GM12872 (cell line): ENCODE data around the gene ATL1.

ENCODE experiments used
- CTCF ChIP-seq: IDR thresholded peaks from 3 replicates; pipeline ENCODE4 v1.5.1; 2011; ENCODE audit warnings: low read depth, mild to moderate bottlenecking, low read length, moderate library complexity; ENCODE audit not compliant: insufficient read depth

The ATL1 gene

DNA sequence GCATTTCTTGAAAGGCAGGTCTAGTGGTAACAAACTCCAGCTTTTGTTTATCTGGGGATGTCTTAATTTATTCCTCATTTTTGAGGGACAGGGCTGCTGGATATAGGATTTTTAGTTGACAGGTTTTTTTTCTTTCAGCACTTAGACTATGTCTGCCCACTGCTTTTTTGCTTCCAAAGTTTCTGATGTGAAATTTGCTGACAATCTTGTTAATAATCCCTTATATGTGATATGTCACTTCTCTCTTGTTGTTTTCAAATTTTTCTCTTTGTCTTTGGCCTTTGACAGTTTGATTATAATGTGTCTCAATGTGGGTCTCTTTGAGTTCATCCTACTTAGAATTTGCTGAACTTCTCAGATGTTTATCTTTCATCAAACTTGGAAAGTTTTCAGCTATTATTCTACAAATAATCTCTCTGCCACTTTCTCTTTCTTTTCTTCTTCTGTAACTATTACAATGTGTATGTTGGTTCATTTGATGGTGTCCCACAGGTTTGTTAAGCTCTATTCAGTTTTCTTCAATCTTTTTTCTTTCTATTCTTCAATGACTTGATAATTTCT is 9.8 kb downstream of the ATL1 start:
- TF ChIP-seq CTCF: no peak

GRCh38 chr14:50573862-50574261 is 13.9 kb downstream of the ATL1 start:
- TF ChIP-seq CTCF: no peak

GRCh38 chr14:50575769-50576168 is 15.8 kb downstream of the ATL1 start:
- TF ChIP-seq CTCF: no peak

- no peak for TF ChIP-seq CTCF
Measured at GRCh38 chr14:50577982-50578381, 18.0 kb downstream of the ATL1 start.

GRCh38 chr14:50578433-50578832 is 18.5 kb downstream of the ATL1 start:
- no peak for TF ChIP-seq CTCF

DNA sequence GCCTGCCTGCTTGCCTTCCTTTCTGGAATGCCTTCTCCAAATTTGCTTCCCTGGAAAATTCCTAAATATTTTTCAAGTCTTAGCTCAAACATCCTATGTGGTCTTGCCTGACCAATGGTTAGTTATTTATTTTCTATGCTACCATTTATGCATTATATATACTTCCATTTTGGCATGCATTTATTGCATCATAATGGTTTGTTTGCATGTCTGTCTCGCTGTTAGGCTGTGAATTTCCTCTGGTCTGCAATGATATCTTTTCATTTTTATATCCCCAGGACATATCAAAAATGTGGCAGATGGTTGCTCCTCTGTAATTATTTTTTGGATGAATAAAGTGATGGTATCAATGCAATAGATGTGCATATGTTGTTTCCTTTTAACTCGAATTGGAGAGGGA is 30.5 kb downstream of the ATL1 start:
- TF ChIP-seq CTCF: no peak

DNA sequence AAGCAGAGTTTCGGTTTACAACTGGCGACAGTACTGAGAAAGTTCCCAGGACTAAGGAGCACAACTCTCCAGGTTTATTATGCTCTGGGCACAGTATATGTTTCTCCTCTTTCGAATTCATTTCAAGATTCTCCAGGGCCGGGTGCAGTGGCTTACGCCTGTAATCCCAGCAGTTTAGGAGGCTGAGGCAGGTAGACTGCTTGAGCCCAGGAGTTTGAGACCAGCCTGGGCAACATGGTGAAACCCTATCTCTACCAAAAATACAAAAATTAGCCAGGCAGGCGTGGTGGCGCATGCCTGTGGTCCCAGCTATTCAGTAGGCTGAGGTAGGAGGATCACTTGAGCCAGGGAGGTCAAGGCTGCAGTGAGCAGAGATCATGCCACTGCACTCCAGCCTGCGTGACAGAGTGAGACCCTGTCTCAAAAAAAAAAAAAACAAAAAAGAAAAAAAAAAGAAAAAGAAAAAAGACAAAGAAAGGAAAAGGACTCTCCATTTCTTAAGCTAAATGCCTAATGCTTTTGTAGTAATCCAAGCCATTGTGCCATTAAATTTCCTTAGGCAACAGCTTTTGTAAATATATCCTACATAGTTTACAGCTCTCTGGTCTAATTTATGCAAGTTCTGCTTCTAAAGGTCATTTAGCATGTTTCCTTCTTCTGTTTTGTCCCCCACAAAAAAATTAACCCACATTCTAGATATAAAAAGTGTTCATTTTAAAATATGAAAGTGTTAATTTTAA is 34.8 kb downstream of the ATL1 start:
- TF ChIP-seq CTCF: no peak

DNA sequence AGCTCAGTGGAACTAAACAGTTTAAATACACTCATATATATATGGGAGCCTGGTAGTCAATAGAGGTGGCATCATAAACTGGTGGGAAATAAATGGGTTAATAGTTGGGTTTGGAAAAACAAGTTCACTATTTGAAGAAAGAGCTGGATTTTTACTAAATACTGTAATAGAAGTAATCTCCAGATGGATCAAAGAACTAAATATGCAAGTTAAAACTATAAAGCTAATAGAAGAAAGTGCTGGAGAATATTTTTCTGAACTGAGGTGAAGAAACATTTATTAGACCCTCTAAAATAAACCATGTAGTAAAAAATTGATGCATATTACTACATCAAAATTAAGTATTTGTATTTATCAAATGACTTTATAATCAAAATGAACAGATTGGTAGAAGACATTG is 38.8 kb downstream of the ATL1 start:
- TF ChIP-seq CTCF: no peak
